ENCODE data around the gene PIGB.
"Not testable (repeated sequence)": the region's sequence is repeated elsewhere in the genome, so short reads cannot be mapped to it uniquely, and the experiment has no call there.

PIGB gene

DNA sequence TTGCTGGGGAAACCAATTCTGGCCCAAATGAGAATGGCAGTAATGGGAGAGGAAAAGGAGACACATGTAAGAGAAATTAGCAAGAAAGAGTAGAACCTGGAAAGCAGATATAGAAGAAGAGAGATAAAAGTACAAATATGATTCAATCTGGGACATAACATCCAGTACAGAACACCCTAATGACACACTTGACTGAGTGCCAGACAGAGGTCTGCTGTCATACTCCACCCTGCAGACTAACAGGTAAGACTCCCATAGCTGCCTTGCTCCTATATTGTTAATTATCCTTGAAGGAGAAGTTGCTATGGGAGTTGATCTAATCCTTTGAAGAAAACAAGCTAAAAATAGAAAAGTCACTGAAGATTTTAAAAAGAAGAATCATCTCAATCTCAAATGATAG is 68.0 kb downstream of the PIGB start:
- no peak for DNase-seq

DNA sequence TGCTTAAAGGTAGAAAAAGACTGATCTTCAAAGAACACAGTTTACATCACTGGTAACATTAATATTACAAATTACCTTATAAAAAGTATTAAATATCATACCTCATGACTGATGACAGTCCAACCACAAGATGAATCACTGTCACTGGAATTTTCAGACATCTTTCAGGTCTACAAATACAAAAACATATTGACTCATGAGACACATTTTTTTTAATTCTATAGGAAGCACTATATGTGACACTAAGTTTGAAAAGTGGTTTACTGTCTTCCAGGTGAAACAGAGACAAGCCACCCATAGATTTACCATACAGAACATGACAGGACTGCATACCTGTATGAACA is 70.2 kb downstream of the PIGB start:
- DNase-seq, result no peak

DNA sequence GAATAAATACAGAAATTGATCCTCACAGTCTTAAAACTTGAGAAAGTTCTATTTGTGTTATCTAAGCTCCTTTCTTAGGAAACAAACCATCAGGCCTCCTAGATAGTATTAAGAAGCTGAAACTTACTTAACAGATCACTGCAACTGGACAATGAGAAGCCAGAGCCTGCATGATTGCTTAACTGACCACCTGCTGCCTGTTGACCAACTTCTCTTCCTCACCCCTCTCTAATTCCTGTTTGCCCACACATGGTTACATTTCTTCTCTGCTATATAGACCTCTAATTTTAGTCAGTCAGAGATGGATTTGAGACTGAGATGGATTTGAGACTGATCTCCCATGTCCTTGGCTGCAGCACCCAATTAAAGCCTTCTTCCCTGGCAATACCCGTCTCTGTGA is 75.7 kb downstream of the PIGB start:
- DNase-seq, result no peak

DNA sequence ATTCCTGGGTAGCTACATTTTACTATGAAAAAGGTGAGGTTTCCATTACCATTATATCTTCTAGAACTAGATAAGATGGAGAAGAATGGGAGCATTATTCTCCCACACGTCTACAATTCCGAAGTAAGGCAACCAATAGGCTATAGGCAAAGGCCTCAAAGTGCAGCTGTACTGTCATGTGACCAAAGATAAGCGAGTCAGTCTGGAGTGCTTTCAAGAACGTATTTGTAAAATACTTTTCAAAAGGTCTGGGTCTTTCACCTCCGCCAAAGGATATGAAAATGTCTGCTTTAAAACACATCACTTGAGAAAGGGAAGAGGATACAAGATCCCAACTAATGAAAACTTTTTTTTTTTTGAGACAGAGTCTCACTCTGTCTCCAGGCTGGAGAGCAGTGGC is 79.2 kb downstream of the PIGB start:
- DNase-seq, result no peak

DNA sequence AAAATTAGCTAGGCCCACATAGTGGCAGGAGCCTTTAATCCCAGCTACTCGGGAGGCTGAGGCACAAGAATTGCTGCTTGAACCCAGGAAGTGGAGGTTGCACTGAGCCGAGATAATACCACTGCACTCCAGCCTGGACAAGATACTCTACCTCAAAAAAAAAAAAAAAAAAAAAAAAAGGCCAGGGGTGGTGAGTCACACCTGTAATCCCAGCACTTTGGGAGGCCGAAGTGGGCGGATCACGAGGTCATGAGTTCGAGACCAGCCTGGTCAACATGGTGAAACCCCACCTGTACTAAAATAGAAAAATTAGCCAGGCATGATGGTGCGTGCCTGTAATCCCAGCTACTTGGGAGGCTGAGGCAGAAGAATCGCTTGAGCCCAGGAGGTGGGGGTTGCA is 81.0 kb downstream of the PIGB start:
- not testable (repeated sequence) for DNase-seq

DNA sequence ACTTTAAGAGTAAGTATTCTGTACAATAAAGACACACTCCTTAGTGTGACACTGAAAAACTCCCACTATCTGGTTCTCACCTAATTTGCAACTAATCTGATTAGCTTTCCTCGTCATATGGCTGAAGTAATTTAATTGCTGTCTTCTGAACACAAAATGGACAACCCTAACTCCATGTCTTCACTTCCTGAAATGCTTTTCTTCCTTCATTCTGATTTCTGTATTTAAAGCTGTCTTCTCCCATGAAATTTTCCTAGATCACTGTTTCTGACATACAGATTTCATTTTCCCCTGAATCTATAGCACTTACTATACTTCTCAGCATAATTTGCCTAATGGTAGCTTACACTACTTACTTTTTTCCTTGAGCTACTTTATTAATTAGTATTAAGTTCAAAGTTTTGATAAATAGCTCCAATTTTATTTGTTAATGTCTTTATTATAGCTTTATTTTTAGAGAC is 82.8 kb downstream of the PIGB start:
- DNase-seq, result no peak

DNA sequence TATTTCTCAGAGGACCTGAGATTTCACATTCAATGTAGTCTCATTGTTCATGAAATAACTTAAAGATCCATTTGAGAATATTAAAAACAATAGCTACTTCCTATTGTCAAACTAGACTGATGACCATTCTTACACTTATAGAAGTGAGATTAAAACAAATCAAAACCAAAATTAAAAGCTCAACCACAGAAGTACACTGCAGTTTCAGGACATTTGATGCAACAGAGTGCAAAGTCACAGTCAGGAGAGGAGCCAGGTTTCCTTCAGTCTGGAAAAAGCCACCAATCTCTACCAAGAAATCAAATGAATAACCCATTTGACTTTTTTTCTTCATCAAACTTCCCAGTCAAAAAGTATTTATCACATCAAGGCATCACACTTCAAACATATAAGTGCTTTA is 83.7 kb downstream of the PIGB start:
- DNase-seq, result no peak

DNA sequence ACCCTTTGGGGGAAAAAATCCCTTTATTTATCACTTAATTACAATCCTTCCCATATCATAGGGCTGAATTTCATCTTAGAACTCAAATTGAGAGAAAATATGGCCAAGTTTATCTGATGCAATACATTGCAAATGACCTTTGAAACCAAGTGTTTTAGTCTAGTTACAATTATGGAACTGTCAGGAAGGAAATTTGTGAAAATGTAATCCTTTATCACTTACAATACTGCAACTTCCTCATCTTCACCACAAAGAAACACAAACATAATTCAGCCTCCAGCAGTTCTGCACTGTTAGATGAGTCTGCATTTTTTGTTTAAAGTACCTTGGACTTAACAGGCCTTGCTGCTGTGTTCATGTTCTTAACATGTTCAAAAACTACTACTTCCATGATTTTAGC is 84.5 kb downstream of the PIGB start:
- no peak for DNase-seq

All from stimulated activated CD4-positive, alpha-beta T cell treated with anti-CD3 and anti-CD28 coated beads, Interleukin-12 subunit alpha, Interleukin-12 subunit beta, amount 100 ng/mL, for 4 hours (primary cell).